Measurements from ENCODE around the gene ARPP19.

GRCh38 chr15:52557274-52557641 lies 11.6 kb downstream of the ARPP19 start:
- no peak for TF ChIP-seq POLR2A (IDR thresholded peaks at IDR 0.05; ENCODE audit: low read length)
- no peak for TF ChIP-seq GATA1 (IDR thresholded peaks at IDR 0.05; ENCODE audit: low read depth, low read length)

Data from erythroblast (primary cell).